MCF 10A (cell line): ENCODE results near the gene KRTAP19-2. TPM values are rescaled to one million over a fixed set of nuclear protein-coding genes. Genes with fewer than 3 reads are reported as not detected.
"Not testable (repeated sequence)": the region's sequence is repeated elsewhere in the genome, so short reads cannot be mapped to it uniquely, and the experiment has no call there.

ENCODE experiments used
- Bru-seq: library from RNA; stranded (reverse); fragments of 400-500 nt; gene quantifications from one replicate; lab custom pipeline; 2021; lab: Mats Ljungman, UMichigan
- BruChase-seq, 2 experiments: library from RNA; stranded (reverse); fragments of 400-500 nt; gene quantifications; one replicate each; lab custom pipeline; 2021; lab: Mats Ljungman, UMichigan
- BruUV-seq: library from RNA; stranded (reverse); fragments of 400-500 nt; replicated peaks from 2 replicates; lab custom pipeline; 2021; lab: Mats Ljungman, UMichigan
- CTCF ChIA-PET: fragments of 300-600 bp; sonication (Branson Sonifier 250); formaldehyde crosslinking; extraction: SDS; loops from one replicate; lab custom pipeline; 2021; ENCODE audit warnings: antibody characterized with exemption, inconsistent platforms; lab: Yijun Ruan, JAX
- POLR2A ChIA-PET: fragments of 300-600, 350-650 bp; sonication (Branson Sonifier 250); formaldehyde crosslinking; extraction: SDS; loops from one replicate; lab custom pipeline; 2020; ENCODE audit warnings: antibody characterized with exemption, inconsistent platforms; lab: Yijun Ruan, JAX
- DNase-seq: peaks from one replicate; pipeline ENCODE4 v3.0.0-alpha.2; 2018; ENCODE audit not compliant: unreplicated experiment
- H3K27ac Mint-ChIP-seq: one replicate; pipeline ENCODE4 v1.8.0; 2022; ENCODE audit warnings: mild to moderate bottlenecking, low read depth, mixed read lengths; ENCODE audit not compliant: unreplicated experiment
- H3K27me3 Mint-ChIP-seq: one replicate; pipeline ENCODE4 v1.8.0; 2022; ENCODE audit warnings: mixed read lengths; ENCODE audit not compliant: insufficient read depth, unreplicated experiment
- H3K36me3 Mint-ChIP-seq: one replicate; pipeline ENCODE4 v1.8.0; 2022; ENCODE audit warnings: mild to moderate bottlenecking, moderate library complexity, mixed read lengths; ENCODE audit not compliant: insufficient read depth, unreplicated experiment
- H3K4me1 Mint-ChIP-seq: one replicate; pipeline ENCODE4 v1.8.0; 2022; ENCODE audit warnings: mixed read lengths; ENCODE audit not compliant: insufficient read depth, unreplicated experiment
- H3K4me3 Mint-ChIP-seq: one replicate; pipeline ENCODE4 v1.8.0; 2022; ENCODE audit warnings: mild to moderate bottlenecking, moderate library complexity, mixed read lengths; ENCODE audit not compliant: unreplicated experiment
- H3K9me3 Mint-ChIP-seq: one replicate; pipeline ENCODE4 v1.8.0; 2022; ENCODE audit warnings: mixed read lengths; ENCODE audit not compliant: unreplicated experiment
- CTCF ChIP-seq: fragments of 200-600 bp; IDR thresholded peaks from one replicate; pipeline ENCODE4 v1.8.0; 2022; ENCODE audit warnings: antibody characterized with exemption, mild to moderate bottlenecking; ENCODE audit not compliant: unreplicated experiment
- intact Hi-C: fragments of 100-400 bp; cut with micrococcal nuclease; formaldehyde crosslinking; loops from 2 replicates; pipeline ENCODE4 v1.14.1; 2022
- long read RNA-seq: library from polyadenylated mRNA; stranded (forward); transcript quantifications from one replicate; pipeline ENCODE4 v2.0.0, GENCODE V29; 2022
- total RNA-seq: library from RNA; stranded (reverse); gene quantifications from 2 replicates; pipeline ENCODE4 v1.2.3, GENCODE V29; 2022

KRTAP19-2 gene
- not detected in 2 replicates for total RNA-seq
- not detected for Bru-seq, nascent RNA
- not detected for BruChase-seq, experiment 1, labeled RNA remaining after a 6-hour chase
- BruChase-seq, experiment 2, labeled RNA remaining after a 2-hour chase, result not detected
- long read RNA-seq, result 0 reads

- peaks cover 9% of the 10 kb centered on the region for H3K9me3 Mint-ChIP-seq
- POLR2A ChIA-PET, result no interaction called here
Measured at GRCh38 chr21:30487336-30487735, at the start of gene KRTAP19-2. KRTAP19-2 (minus strand) TSS chr21:30487436; CDS start chr21:30487348, 88 bp downstream.

GRCh38 chr21:30518876-30519275 lies 31.6 kb upstream of the KRTAP19-2 start:
- Mint-ChIP-seq H3K36me3 (no peaks in the 10 kb centered on the region), H3K27ac (no peak overlapping the region), H3K4me3 (no peak overlapping the region), H3K27me3 (peaks cover 14% of the 10 kb centered on the region), H3K9me3 (peaks cover 5% of the 10 kb centered on the region), H3K4me1 (no peaks in the 10 kb centered on the region)
- ChIA-PET CTCF (interaction anchor here (0.6 kb wide), 1 partner anchor 237 kb away, joined by 4 read pairs; no protein-coding TSS in a partner anchor), POLR2A (no interaction called here)
- no peak for DNase-seq
- BruUV-seq, result no TSS peak
- intact Hi-C loops, result no loop called here
- TF ChIP-seq CTCF, result no peak

More at GRCh38 chr21:30487336-30487735, at the start of gene KRTAP19-2:
- BruUV-seq, result no TSS peak
- intact Hi-C loops, result no loop called here
- CTCF ChIA-PET, result interaction anchor here (0.6 to 1.1 kb wide), 2 partner anchors 12 to 643 kb away, joined by 3 to 4 read pairs; no protein-coding TSS in a partner anchor
- Mint-ChIP-seq H3K27ac (no peak within 1 kb of the TSS), H3K36me3 (no peaks in the 10 kb centered on the region), H3K27me3 (peaks cover 19% of the 10 kb centered on the region), H3K4me3 (no peak within 1 kb of the TSS), H3K4me1 (no peaks in the 10 kb centered on the region)
- DNase-seq, result no peak
- TF ChIP-seq CTCF, result no peak

GRCh38 chr21:30515681-30516080 lies 28.4 kb upstream of the KRTAP19-2 start:
- intact Hi-C loops, result no loop called here
- Mint-ChIP-seq H3K4me3 (no peak overlapping the region), H3K36me3 (no peaks in the 10 kb centered on the region), H3K4me1 (no peaks in the 10 kb centered on the region), H3K27ac (no peak overlapping the region), H3K27me3 (peaks cover 14% of the 10 kb centered on the region), H3K9me3 (peaks cover 5% of the 10 kb centered on the region)
- DNase-seq, result no peak
- CTCF ChIA-PET, result no interaction called here
- no peak for TF ChIP-seq CTCF
- POLR2A ChIA-PET, result no interaction called here
- no TSS peak for BruUV-seq

GRCh38 chr21:30505621-30506205 lies 18.5 kb upstream of the KRTAP19-2 start:
- TF ChIP-seq CTCF, result peak; percentile 55
- H3K27me3 Mint-ChIP-seq, result peaks cover 54% of the 10 kb centered on the region
- intact Hi-C loops, result loop anchor here (5.0 to 10.0 kb wide), 3 partner anchors 227 to 582 kb away; no protein-coding TSS in a partner anchor
- H3K4me1 Mint-ChIP-seq, H3K4me3 Mint-ChIP-seq, H3K27ac Mint-ChIP-seq, POLR2A ChIA-PET, BruUV-seq, H3K36me3 Mint-ChIP-seq, H3K9me3 Mint-ChIP-seq: not testable (repeated sequence)
- CTCF ChIA-PET, result interaction anchor here (0.6 to 1.5 kb wide), 12 partner anchors 11 to 1758 kb away, joined by 3 to 6 read pairs (median 4); no protein-coding TSS in a partner anchor
- peak; percentile 41 for DNase-seq
